ENCODE measurements around the gene CD247. TPM values are rescaled to one million over a fixed set of nuclear protein-coding genes. Genes with fewer than 3 reads are reported as not detected.

Gene CD247
- 3.1 TPM for total RNA-seq

DNA sequence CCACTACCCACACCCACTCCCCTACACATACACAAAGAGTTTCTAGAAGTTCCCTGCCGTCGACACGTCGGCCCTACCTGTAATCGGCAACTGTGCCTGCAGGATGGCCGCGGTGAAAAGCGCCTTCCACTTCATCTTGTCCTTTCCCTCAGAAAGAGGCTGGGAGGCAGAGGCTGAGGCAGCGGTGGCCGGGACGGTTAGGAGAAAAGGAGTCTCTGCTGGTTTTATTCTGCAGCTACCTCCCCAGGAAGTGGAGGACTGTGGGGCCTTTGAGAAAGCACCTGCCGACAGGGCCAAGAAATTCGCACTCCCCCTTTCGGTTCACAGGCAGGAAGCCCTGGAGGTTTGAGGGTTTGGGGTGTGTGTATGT, at the start of gene CD247:
TSS of gene CD247 (minus strand) at position 199 of the 370 bp plus-strand sequence. CDS start at position 135, 64 bp downstream.

DNA sequence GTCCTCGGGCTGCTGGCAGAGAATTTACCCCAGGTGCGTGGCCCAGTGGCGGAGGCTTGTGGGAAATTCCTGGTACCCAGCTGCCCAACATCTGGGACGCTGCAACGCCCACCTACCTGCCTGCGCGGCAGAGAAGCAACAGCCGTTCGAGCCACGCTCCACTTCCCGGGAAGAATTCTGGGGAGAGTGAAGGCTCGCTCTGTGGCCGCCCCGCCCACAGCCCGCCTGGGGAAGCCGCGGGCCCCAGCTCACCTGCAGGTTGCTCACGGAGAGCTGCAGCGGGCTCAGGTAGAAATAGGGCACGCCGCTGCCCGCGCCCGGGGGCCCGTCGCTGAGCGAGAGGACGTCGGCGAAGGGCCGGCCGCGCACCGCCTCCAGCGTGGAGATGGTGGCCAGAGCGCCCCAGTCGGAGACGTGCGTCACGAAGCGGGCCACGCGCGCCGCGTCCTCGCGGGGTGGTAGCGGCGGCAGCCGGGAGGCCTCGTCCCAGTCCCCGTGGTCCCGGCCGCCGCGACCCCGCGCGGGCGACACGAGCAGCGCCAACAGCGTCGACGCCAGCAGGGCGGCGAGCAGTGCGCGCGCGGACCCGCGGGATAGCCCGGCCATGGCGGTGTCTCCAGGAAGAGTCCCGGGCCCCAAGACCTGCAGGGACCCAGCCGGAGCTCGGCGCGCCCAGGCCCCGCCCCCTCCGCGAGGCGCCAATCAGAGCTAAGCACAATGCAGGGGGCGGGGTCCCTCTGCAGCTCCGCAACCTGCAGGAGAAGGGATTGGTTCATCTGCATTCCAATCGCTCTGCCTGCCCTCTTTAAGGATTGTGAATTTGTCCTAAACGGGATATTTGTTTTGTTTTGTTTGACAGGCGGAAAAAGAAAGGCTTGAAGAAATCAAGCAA, 35.1 kb upstream of the CD247 start, which contains the start of gene CREG1:
TSS of gene CREG1 (minus strand) at position 627 of the 892 bp plus-strand sequence.

Other genes with a start within 250 kb of the CD247 start
- gene CREG1, start 35.2 kb upstream of the CD247 start, total RNA-seq: 36.0 TPM
- gene RCSD1, start 111.7 kb upstream of the CD247 start, total RNA-seq: 4.4 TPM
- 191 TPM for gene MPZL1, start 203.5 kb upstream of the CD247 start, total RNA-seq